Measurements from ENCODE around the gene INPP5F.

The INPP5F gene

GRCh38 chr10:119807960-119808697, 82.3 kb downstream of the INPP5F start:
- TF ChIP-seq POLR2A (IDR thresholded peaks at IDR 0.05; ENCODE audit: low read depth, low read length) = no peak
- TF ChIP-seq POLR2AphosphoS5 (IDR thresholded peaks at IDR 0.05; ENCODE audit: low read depth, low read length) = no peak
- TF ChIP-seq TAF1 (IDR thresholded peaks at IDR 0.05; ENCODE audit: borderline replicate concordance, low read depth, low read length) = no peak
- DNase-seq (ENCODE audit: insufficient read length) = no peak
- peak; percentile 84 for FAIRE-seq

GRCh38 chr10:119811122-119811521, 85.3 kb downstream of the INPP5F start:
- FAIRE-seq (no peak), DNase-seq (ENCODE audit: insufficient read length) (no peak)

GRCh38 chr10:119812684-119813083, 86.8 kb downstream of the INPP5F start:
- no peak for DNase-seq (ENCODE audit: insufficient read length)
- TF ChIP-seq POLR2AphosphoS5 (IDR thresholded peaks at IDR 0.05; ENCODE audit: low read depth, low read length) (no peak), POLR2A (IDR thresholded peaks at IDR 0.05; ENCODE audit: low read depth, low read length) (no peak), TAF1 (IDR thresholded peaks at IDR 0.05; ENCODE audit: borderline replicate concordance, low read depth, low read length) (no peak)
- FAIRE-seq = no peak

More at GRCh38 chr10:119811122-119811521, 85.3 kb downstream of the INPP5F start:
- TF ChIP-seq POLR2AphosphoS5 (IDR thresholded peaks at IDR 0.05; ENCODE audit: low read depth, low read length) (no peak), POLR2A (IDR thresholded peaks at IDR 0.05; ENCODE audit: low read depth, low read length) (no peak)

- DNase-seq (ENCODE audit: insufficient read length) = no peak
- TF ChIP-seq POLR2AphosphoS5 (IDR thresholded peaks at IDR 0.05; ENCODE audit: low read depth, low read length) (no peak), TAF1 (IDR thresholded peaks at IDR 0.05; ENCODE audit: borderline replicate concordance, low read depth, low read length) (no peak), POLR2A (IDR thresholded peaks at IDR 0.05; ENCODE audit: low read depth, low read length) (no peak)
- FAIRE-seq = no peak
Measured at GRCh38 chr10:119815671-119816070, 89.8 kb downstream of the INPP5F start.

GRCh38 chr10:119817991-119818888, 92.4 kb downstream of the INPP5F start:
- DNase-seq (ENCODE audit: insufficient read length) = no peak
- FAIRE-seq = no peak
- TF ChIP-seq POLR2AphosphoS5 (IDR thresholded peaks at IDR 0.05; ENCODE audit: low read depth, low read length) = no peak
- TF ChIP-seq TAF1 (IDR thresholded peaks at IDR 0.05; ENCODE audit: borderline replicate concordance, low read depth, low read length) = no peak
- TF ChIP-seq POLR2A (IDR thresholded peaks at IDR 0.05; ENCODE audit: low read depth, low read length) = no peak

GRCh38 chr10:119818889-119819270, 93.0 kb downstream of the INPP5F start:
- no peak for FAIRE-seq
- TF ChIP-seq TAF1 (IDR thresholded peaks at IDR 0.05; ENCODE audit: borderline replicate concordance, low read depth, low read length) (no peak), POLR2A (IDR thresholded peaks at IDR 0.05; ENCODE audit: low read depth, low read length) (no peak), POLR2AphosphoS5 (IDR thresholded peaks at IDR 0.05; ENCODE audit: low read depth, low read length) (no peak)

GRCh38 chr10:119821182-119821581, 95.3 kb downstream of the INPP5F start:
- FAIRE-seq (no peak), DNase-seq (ENCODE audit: insufficient read length) (no peak)
- no peak for TF ChIP-seq POLR2AphosphoS5 (IDR thresholded peaks at IDR 0.05; ENCODE audit: low read depth, low read length)
- no peak for TF ChIP-seq POLR2A (IDR thresholded peaks at IDR 0.05; ENCODE audit: low read depth, low read length)
- no peak for TF ChIP-seq TAF1 (IDR thresholded peaks at IDR 0.05; ENCODE audit: borderline replicate concordance, low read depth, low read length)

More at GRCh38 chr10:119818889-119819270, 93.0 kb downstream of the INPP5F start:
- no peak for DNase-seq (ENCODE audit: insufficient read length)

GRCh38 chr10:119824299-119824698, 98.4 kb downstream of the INPP5F start:
- DNase-seq (ENCODE audit: insufficient read length) (no peak), FAIRE-seq (no peak)
- TF ChIP-seq POLR2A (IDR thresholded peaks at IDR 0.05; ENCODE audit: low read depth, low read length) (no peak), POLR2AphosphoS5 (IDR thresholded peaks at IDR 0.05; ENCODE audit: low read depth, low read length) (no peak), TAF1 (IDR thresholded peaks at IDR 0.05; ENCODE audit: borderline replicate concordance, low read depth, low read length) (no peak)

- DNase-seq (ENCODE audit: insufficient read length) (no peak), FAIRE-seq (no peak)
- TF ChIP-seq POLR2AphosphoS5 (IDR thresholded peaks at IDR 0.05; ENCODE audit: low read depth, low read length) = no peak
- no peak for TF ChIP-seq TAF1 (IDR thresholded peaks at IDR 0.05; ENCODE audit: borderline replicate concordance, low read depth, low read length)
- no peak for TF ChIP-seq POLR2A (IDR thresholded peaks at IDR 0.05; ENCODE audit: low read depth, low read length)
Measured at GRCh38 chr10:119826771-119827170, 100.9 kb downstream of the INPP5F start.

- TF ChIP-seq POLR2AphosphoS5 (IDR thresholded peaks at IDR 0.05; ENCODE audit: low read depth, low read length) = no peak
- TF ChIP-seq TAF1 (IDR thresholded peaks at IDR 0.05; ENCODE audit: borderline replicate concordance, low read depth, low read length) = no peak
- TF ChIP-seq POLR2A (IDR thresholded peaks at IDR 0.05; ENCODE audit: low read depth, low read length) = no peak
- no peak for FAIRE-seq
- DNase-seq (ENCODE audit: insufficient read length) = no peak
Measured at GRCh38 chr10:119827430-119827829, 101.6 kb downstream of the INPP5F start.

GRCh38 chr10:119829429-119829828, 103.6 kb downstream of the INPP5F start:
- no peak for DNase-seq (ENCODE audit: insufficient read length)
- FAIRE-seq = no peak
- TF ChIP-seq TAF1 (IDR thresholded peaks at IDR 0.05; ENCODE audit: borderline replicate concordance, low read depth, low read length) = no peak
- peak; percentile 62; the same call in 1 of the 2 replicates for TF ChIP-seq POLR2AphosphoS5 (IDR thresholded peaks at IDR 0.05; ENCODE audit: low read depth, low read length)

Data from GM12892 (cell line).